Measurements from ENCODE around the gene EIF2B2.
"Not testable (repeated sequence)": the region's sequence is repeated elsewhere in the genome, so short reads cannot be mapped to it uniquely, and the experiment has no call there.

GRCh38 chr14:74994182-74994581, 8.5 kb upstream of the EIF2B2 start:
- not testable (repeated sequence) for TF ChIP-seq CTCF (conservative IDR thresholded peaks at IDR 0.05; ENCODE audit: low read depth, low read length); EZH2 (IDR thresholded peaks at IDR 0.05; ENCODE audit: low read length, unreplicated experiment); EZH2phosphoT487 (IDR thresholded peaks at IDR 0.05; ENCODE audit: borderline replicate concordance, low read length)
